Stimulated activated CD4-positive, alpha-beta T cell treated with anti-CD3 and anti-CD28 coated beads, Interleukin-12 subunit alpha, Interleukin-12 subunit beta, amount 100 ng/mL, for 48 hours (primary cell): ENCODE results near the gene BRCA2.

Source experiments
- DNase-seq, 3 donors: peaks; one replicate each; pipeline ENCODE4 v3.0.0-alpha.2; 2020; ENCODE audit warnings: low read depth in 2 of 3, low spot score in 1 of 3

BRCA2 gene, protein sequence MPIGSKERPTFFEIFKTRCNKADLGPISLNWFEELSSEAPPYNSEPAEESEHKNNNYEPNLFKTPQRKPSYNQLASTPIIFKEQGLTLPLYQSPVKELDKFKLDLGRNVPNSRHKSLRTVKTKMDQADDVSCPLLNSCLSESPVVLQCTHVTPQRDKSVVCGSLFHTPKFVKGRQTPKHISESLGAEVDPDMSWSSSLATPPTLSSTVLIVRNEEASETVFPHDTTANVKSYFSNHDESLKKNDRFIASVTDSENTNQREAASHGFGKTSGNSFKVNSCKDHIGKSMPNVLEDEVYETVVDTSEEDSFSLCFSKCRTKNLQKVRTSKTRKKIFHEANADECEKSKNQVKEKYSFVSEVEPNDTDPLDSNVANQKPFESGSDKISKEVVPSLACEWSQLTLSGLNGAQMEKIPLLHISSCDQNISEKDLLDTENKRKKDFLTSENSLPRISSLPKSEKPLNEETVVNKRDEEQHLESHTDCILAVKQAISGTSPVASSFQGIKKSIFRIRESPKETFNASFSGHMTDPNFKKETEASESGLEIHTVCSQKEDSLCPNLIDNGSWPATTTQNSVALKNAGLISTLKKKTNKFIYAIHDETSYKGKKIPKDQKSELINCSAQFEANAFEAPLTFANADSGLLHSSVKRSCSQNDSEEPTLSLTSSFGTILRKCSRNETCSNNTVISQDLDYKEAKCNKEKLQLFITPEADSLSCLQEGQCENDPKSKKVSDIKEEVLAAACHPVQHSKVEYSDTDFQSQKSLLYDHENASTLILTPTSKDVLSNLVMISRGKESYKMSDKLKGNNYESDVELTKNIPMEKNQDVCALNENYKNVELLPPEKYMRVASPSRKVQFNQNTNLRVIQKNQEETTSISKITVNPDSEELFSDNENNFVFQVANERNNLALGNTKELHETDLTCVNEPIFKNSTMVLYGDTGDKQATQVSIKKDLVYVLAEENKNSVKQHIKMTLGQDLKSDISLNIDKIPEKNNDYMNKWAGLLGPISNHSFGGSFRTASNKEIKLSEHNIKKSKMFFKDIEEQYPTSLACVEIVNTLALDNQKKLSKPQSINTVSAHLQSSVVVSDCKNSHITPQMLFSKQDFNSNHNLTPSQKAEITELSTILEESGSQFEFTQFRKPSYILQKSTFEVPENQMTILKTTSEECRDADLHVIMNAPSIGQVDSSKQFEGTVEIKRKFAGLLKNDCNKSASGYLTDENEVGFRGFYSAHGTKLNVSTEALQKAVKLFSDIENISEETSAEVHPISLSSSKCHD (N-terminal part only)

DNA sequence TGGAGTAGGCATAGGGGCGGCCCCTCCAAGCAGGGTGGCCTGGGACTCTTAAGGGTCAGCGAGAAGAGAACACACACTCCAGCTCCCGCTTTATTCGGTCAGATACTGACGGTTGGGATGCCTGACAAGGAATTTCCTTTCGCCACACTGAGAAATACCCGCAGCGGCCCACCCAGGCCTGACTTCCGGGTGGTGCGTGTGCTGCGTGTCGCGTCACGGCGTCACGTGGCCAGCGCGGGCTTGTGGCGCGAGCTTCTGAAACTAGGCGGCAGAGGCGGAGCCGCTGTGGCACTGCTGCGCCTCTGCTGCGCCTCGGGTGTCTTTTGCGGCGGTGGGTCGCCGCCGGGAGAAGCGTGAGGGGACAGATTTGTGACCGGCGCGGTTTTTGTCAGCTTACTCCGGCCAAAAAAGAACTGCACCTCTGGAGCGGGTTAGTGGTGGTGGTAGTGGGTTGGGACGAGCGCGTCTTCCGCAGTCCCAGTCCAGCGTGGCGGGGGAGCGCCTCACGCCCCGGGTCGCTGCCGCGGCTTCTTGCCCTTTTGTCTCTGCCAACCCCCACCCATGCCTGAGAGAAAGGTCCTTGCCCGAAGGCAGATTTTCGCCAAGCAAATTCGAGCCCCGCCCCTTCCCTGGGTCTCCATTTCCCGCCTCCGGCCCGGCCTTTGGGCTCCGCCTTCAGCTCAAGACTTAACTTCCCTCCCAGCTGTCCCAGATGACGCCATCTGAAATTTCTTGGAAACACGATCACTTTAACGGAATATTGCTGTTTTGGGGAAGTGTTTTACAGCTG lies at the start of gene BRCA2, which contains the start of gene ZAR1L:
BRCA2 (plus strand) TSS at position 271 of the 790 bp plus-strand sequence. CDS start 953 bp downstream, outside the sequence.
ZAR1L (minus strand) TSS at position 126 of the 790 bp plus-strand sequence. CDS start 3,438 bp downstream, outside the sequence.
- DNase-seq = peak; percentile 72 to 86 (median 80)

DNA sequence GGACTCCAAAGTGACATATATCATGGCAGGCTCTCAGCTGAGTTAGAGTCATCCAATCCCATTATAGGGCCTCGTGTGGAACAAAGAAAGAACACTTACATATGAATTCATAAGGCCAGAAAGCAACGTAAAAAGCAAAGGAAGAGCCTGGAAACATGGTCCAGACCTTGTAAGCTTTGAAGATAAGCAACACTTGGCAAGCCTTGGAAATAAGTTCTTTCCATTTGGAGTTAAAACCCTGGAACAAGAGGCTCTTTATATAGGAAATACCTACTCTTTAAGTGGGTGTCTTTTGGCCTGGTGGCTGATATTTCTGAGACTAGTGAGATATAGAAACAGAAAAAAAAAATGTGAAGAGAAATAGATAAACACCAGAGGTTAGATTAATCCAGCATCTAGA lies 49.6 kb upstream of the BRCA2 start:
- no peak for DNase-seq

DNA sequence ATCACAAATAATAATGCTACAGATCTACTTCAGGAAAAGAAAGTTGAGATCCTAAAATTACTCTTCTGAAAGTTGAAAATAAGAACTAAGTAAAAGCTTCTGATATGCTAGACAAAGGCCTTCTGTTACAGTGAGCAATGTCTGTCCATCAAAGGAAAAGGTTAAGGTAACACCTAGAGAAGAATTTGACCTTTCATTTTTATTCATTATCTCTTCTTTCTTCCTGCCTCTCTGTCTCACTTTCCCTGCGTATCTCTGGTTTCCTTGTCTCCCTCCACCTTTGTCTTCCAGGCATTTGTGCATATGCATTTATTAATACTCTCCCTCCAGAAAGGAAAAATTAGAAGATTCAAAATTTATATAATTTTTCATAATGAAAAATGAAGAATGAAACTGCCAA lies 49.2 kb upstream of the BRCA2 start:
- no peak for DNase-seq

DNA sequence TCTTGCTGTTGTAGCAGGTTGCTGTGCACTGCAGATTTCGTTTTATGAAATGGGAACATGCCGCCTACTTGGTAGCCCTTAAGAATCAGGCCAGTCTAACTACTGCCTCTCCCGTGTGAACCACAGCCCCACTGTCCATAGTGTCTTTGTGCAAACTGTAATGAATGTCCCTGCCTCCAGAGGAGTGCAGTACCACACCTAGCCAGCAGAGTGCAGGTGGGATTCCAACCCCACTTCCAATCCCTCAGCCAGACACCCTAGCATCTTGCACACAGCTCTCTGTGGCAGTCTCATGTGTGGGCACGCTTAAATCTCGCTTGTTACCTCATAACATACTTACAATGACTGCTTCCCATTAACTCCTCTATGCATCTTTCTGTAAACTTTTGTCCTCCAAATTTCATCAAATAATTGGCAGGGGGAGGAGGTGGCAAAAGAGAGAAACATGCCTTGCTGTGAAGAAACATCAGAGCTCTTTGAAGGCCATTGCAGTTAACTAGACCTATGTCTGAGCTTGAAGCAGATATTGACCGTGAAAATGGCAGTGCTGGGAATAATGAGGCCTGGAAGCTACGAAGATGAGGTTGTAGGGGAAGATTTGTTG lies 47.4 kb upstream of the BRCA2 start:
- peak in 2 of 3 donors; percentile 3 to 36 for DNase-seq

DNA sequence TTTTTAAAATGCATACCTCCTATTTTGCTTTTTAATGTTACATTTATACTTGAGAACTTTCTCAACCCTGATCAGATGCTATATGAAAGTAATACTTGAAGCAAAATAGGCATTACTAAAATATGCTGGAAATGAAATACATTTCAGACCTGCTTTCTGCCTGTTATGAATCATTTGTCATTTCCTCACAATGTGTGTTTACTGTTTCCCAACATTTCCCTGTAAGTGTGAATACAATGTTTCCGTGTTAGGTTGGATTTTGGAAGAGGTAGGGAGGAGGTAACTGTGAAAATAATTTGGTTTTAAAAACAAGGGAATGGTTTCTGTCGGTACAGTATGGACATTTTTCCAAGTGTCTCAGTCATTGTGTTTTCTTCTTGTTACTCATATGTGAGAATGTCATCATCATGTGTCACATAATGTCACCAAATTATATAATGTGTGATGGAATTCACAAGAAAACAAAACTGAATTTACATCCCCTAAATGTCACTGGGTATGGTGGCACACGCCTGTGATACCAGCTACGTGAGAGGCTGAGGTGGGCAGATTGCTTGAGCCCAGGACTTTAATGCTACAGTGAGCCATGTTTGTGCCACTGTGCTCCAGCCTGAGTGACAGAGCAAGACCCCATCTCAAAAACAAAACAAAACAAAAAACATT lies 43.2 kb upstream of the BRCA2 start:
- no peak for DNase-seq

DNA sequence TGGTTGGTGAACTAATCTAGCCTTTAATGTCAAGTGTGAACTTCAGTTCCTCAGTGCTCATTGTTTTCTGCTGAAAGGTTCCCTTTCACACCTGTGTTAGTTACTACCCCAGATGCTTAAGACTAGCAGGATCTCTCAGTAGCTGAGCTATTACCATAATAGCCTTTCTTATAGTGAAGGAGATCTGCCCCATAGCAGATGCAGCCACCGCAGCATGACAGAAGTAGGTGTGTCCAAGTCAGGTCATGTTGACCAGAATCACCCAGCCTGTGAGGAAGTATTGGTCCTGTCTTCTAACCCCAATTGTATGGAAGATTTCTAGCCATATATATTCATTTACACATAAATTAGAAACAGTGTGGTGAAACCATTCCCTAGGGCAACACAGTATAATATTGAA lies 37.5 kb upstream of the BRCA2 start:
- no peak for DNase-seq

DNA sequence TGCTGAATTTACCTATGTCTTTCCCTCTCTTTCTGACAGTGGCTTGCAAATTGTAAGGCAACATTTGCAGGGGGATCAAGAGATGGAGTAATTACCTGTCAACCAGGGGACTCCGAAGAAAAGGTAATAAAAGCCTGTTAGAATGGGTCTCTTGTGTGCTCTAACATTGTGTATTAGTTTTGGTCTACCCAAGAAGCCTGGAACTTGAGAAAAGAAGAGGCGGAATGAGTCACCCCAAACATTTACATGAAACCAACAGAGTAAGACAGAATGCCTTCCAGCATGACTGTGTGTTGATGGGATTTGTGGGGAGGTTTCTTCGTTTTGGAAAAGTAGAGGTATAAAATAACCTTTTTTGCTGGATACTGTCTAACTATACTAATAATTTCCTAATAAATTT lies 36.9 kb upstream of the BRCA2 start:
- DNase-seq = no peak

DNA sequence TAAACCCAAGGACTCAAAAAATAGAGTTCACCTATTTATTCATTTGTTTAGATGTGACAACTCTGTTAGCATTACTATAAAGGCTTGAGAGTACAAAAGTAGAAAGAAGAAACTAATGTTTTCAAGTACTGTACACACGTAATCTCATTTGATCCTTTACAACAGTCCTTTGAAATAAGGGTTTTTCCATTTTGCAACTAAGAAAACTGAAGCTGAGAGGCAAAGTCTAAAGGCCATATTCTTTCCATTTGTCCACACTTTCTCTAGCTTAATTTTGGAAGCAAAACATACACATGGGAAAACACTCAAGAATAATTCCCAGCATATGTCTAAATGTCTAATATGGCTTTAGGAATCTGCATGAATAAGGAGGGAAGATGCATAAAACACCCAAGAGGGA lies 34.2 kb upstream of the BRCA2 start:
- DNase-seq = no peak

DNA sequence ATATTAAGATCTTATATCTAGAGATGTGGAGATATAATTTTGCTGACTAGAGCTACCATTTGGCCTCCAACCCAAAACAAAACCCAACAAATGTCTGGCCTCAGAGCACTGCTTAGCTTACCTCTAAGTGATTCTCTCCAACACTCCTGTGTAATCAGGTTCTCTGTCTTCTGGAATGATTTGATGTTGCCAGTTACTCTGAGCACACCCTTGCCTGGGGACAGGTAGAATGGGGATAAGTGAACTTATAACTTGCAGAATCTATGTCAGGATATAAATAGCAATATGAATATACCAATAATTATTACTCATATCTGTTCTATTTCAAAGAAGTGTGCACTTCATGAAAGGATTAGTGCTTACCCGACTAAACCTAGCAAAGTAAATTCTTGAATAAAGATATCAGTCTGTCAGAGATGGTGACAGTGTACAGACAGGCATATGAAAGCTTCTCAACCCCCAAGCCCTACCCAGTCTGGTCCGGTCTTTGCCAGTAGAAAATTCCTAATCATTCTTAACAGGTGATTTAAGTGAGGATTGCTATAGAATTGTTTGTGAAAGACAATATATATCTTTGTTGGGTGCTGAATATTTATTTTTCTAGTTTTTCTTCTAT lies 33.1 kb upstream of the BRCA2 start:
- DNase-seq = no peak

DNA sequence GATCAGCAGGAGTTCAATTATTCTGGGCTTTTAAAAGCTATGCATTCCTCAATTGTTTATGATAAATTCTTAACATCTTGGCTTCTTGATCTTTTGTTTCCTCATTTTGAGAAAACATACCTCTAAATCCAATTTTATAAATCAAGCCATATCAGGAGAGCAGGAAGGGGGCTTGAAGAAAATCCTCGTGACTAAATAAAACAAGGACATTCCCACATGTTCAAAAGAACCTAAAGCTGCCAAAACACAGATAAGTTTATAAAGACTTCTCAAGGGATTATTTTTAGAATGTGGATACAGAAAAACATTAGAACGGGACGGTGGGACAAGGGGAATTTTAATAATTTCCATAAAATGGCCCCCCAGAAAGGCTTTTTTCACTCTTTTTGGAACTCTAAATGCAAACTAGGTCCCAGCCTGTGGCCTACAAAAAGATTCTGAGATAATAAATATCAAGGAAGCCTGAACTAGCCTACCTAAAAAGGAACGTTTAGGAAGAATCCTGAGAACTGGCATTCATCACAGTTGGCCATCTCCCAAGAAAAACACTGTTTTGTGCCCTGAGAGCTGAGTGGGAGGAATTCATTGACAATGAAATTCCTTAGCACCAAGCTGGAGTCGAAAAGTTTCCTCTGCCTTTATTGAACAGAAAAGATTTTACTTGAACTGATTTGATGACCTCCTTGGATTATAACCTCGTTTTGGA lies 30.2 kb upstream of the BRCA2 start:
- no peak for DNase-seq

DNA sequence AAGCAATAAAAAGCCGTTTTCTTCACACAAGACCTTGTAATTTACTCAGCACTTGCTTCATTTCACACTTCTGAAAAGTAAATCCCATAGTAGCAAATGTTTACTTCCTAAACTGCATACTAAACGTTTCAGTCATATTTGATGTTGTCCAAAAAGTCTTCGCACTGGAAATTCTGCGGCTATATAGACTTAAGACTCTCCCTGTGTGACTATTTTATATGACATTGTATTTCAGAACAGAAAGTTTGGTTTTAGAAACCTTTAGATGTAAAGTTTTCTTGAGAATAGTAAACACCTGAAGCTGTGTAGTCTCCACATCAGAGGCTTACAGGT lies 29.7 kb upstream of the BRCA2 start:
- DNase-seq = no peak

DNA sequence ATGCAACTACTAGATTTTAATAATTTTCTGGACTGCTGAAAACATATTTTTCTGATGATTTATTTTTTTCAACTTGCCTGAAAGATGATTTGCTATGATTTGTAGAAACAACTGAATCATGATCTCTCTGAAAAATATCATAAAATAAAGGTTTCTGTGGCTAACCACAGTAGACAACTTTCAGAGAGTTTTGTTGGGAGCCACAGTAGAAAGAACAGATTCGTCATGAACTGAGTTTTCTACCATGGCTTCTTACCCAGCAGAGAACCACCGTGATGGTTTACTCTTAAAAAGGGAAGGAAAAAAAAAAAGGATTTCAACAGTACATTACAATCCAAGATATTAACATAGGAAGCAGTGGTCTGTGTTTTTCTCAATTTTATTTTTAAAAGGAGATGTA lies 18.1 kb upstream of the BRCA2 start:
- DNase-seq = no peak

DNA sequence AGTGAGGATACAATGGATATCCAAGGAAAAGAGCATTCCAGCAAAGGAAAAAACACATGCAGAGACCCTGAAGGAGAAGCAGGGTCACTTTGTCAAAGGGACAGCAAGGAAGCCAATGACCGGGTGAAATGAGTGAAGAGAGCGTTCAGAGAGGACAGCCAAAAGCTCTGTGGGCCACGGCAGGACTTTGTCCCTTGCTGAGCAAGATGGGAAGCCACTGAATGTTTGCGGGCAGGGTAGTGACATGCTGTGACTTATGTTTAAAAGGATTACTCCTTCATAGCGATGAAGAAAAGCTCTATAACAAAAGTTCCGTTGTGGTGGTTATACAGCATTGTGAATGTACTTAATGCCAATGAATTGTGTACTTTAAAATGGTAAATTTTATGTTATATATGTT lies 16.6 kb upstream of the BRCA2 start:
- DNase-seq = no peak

DNA sequence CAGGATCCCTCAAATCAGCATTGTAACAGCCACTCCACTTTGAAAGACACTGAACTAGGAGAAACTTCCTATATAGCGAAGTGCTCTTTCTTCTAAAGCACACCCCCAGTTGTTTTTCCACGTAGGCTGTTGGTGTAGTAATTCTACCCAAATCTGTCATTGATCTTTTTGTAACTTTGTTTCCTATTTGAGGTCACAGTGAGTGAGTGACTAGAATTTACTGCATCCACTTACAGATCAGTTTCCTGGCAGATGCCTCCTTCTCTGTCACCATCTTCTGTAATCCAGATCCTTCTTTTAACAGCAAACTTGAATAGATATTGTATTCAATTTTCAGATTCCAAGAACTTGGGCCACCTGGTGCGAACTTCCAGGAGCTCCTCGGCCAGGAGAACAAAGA lies 15.4 kb upstream of the BRCA2 start:
- no peak for DNase-seq

DNA sequence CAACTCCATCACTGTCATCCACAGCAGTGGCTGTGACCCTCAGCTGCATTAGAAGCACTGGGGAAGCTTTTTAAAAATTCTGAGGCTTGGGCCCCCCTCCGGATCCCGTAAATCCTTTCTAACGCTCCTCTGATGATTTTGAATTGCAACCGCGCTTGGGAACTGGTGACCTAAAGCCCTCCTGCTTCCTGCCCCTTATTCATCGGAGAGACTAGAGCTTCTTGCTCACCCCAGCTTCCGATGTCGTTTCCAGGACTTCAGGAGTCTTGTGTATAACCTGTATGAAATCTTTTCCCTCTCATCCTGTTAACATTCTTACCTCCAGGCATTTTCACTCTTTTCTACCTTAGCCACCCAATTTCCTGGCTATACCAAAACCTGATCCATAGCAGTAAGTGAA lies 14.9 kb upstream of the BRCA2 start:
- DNase-seq = no peak

DNA sequence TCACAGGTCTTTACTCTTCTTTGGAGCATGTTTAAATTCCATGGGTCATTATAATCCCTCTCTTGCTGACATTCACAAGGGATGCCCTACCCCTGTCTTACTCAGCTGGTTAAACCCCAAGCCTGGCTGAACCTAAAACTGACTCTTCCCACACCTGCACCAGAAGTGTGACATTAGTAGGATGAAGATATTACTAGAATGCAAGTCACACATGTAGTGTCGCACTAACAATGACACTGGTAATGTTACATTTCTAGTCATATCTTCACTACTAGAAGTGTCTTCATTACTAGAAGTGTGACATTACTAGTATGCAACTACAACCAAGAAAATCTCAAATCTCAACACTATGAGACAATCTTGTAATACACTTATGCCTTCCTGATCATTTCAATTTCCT lies 14.4 kb upstream of the BRCA2 start:
- DNase-seq = no peak

DNA sequence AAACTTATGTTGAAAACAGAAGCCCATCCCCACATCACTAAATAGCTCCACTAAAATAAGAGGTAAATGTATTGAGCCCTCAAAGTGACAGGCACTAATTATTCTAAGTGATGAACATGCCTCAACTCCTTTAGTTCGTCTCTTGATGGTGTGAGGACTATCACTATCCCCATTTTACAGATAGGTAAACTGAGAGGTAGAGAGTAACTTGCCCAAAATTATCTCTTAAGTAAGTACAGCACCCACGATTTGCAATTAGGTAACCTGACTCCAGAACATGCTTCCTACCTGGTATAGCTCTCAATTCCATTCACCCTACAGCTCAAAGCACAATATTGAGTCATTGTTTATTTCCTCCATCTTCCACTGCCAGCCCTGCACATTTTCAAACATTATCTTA lies 12.8 kb upstream of the BRCA2 start:
- DNase-seq = no peak

DNA sequence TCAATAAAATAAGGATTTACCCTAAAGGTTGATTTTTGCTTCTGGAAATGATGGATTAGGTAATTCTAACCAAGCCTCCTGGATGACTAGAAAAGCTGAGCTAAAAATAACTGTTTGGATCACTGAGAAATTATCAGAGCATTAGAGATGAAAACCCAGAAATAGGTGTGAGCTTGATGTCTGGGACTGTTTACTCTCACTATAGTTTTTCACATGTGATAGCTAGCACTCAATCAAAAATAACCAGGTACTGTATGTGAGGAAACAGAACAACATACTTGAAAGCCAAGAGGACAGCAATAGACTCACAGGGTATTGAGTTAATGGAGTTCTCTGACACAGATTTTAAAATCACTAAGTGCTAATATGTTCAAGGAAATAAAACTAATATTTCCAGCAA lies 9.7 kb upstream of the BRCA2 start:
- no peak for DNase-seq
